GM23338 (cell line): ENCODE data around the gene CAMTA1.

ENCODE experiments used
- CTCF ChIP-seq, 2 experiments: fragments of 200-600 bp in 1 of 2; sonication (generic) in 1 of 2; conservative IDR thresholded peaks; 2 replicates each; pipeline versions ENCODE4 v1.5.1 to v1.6.1; 2016 to 2017; ENCODE audit warnings: antibody characterized with exemption in 2 of 2, low read depth in 2 of 2, mild to moderate bottlenecking in 2 of 2, moderate library complexity in 1 of 2
- EZH2phosphoT487 ChIP-seq: fragments of 200-600 bp; sonication (generic); IDR thresholded peaks from one replicate; pipeline ENCODE4 v1.8.1; 2018; ENCODE audit warnings: antibody characterized with exemption; ENCODE audit not compliant: unreplicated experiment
- REST ChIP-seq: IDR thresholded peaks from one replicate; pipeline ENCODE4 v1.6.1; 2018; ENCODE audit warnings: antibody characterized with exemption; ENCODE audit not compliant: unreplicated experiment

- TF ChIP-seq REST, result no peak
- TF ChIP-seq EZH2phosphoT487, result no peak
- no peak for TF ChIP-seq CTCF (conservative IDR thresholded peaks at IDR 0.05; ENCODE audit: low read depth in 2 of 2)
Observed at GRCh38 chr1:7322283-7322785, 537.1 kb downstream of the CAMTA1 start.
